Activated gamma-delta T cell (primary cell): ENCODE results near the gene POLE.
A peak's percentile ranks its signal among the peaks of the same experiment; 100 is the strongest.
"Not testable (repeated sequence)": the region's sequence is repeated elsewhere in the genome, so short reads cannot be mapped to it uniquely, and the experiment has no call there.

Experiments
- DNase-seq: peaks from one replicate; lab custom pipeline; 2025; lab: John Stamatoyannopoulos, UW

Gene POLE

DNA sequence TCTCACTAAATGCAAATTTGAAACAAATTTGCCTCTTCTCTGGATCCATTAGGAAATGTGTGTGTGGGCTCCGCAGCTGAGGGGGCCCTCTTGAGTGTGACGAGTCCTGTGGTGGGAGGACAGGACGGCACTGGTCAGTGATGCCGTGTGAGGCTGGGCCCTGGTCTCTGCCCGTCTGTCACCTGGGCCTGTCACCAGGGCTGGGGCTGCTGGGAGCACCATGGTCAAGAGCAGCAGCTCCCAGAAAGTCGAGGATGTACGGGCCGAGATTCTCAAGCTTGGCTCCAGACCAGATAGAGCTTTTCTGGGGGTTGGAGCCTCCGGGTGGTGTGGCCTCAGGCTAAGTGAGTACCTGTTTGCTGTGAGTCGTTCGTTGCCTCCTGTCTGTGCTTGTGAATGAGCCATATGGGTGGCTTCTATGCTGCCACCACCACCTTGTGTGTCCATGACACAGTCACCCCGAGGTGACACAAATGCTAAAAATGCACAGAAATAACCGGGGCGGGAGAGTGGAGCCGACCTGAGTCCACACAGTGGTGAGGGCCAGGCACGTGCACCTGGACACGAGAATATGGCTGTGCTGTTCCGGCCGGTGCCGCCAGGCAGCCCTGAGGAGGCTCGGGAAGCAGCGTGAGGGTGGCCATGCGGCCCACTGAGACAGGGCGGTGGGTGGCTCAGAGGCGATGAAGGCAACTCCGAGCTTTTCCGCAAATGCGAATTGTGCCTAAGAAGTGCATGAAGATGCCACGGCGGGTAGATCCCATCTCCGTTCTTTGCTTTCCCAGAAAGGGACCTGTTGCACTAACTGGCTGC, 32.2 kb upstream of the POLE start:
- DNase-seq: no peak

DNA sequence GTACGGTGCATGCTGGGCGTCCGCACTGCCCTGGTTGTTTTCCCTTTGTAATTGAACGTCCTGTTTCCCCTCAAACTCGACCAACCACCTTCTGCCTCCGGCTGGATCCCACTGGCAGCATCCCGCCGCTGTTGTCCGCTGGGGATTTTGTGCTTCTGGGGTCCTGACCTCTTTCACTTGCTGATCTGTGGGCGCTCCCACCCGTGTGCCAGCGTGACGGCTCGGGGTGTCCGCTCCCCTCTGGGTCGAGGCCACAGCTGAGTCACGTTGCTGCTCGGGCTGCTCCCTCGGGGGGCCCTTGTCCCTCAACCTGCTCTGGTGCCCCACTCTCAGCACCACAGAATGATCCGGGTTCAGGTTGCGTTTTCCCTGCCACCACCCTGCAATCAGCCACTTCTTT, 31.5 kb upstream of the POLE start:
- no peak for DNase-seq

DNA sequence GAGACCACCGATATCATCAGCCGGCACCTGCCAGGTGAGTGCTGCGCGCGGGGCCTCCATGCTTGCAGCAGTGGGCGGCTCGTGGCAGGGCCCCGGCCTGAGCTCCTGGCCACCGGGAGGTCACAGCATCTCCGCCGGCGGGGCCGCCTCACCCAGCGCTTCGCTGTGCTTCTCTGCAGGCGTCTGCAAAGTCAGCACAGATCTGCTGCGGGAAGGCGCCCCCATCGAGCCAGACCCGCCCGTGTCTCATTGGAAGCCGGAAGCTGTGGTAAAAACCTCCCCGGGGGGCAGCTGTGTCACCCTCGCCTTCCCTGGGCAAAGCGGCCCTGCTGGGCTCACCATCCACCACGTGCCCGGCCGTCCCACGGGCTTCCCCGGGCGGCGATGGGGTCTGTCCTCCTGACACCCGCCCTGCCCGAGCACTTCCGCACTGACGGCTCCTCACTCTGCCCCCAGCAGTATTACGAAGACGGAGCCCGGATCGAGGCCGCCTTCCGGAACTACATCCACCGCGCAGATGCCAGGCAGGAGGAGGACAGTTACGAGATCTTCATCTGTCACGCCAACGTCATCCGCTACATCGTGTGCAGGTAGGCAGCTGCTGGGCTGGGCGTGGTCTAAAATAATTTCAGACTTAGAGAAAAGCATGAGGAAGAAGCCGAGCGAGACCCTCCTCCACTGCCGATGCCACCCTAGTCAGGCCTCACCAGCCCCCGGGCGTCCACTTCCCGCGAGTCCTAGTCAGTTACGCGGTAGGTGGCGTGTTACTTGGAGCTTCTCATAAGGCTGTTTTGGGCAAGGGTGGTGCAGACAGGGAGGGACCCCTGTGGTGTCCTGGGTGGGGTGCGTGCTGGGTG, 30.6 kb upstream of the POLE start:
- DNase-seq: no peak

DNA sequence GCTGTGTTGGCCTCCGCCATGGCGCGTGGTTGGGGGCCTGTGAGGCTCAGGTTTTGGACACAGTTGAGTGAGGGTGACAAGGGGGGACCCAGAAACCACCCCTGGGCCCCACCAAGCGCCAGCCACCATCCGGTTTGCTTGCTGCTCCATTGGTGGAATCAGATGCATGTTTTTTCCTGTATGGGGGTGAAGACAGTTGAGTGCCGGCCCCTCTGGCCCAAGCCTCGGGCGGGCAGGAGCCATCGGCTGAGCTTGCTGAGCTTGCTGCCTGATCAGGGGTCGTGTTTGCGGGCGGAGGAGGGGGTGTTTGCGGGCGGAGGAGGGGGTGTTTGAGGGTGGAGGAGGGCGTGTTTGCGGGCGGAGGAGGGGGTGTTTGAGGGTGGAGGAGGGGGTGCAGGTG, 29.9 kb upstream of the POLE start:
- DNase-seq: no peak

DNA sequence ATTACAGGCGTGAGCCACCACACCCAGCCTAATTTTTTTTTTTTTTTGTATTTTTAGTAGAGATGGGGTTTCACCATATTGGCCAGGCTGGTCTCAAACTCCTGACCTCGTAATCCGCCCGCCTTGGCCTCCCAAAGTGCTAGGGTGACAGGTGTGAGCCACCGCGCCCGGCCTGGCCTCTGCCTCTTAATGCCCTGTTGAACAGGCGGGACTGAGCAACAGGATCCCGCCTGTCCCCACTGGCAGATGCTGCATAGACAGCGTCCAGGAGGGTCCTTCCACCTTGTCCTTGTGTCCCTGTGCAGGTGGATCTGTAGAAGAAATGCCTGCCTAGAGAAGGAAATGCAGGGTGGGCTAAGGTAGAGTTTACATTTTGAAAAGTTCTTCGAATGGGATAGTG, 29.2 kb upstream of the POLE start:
- DNase-seq: no peak

DNA sequence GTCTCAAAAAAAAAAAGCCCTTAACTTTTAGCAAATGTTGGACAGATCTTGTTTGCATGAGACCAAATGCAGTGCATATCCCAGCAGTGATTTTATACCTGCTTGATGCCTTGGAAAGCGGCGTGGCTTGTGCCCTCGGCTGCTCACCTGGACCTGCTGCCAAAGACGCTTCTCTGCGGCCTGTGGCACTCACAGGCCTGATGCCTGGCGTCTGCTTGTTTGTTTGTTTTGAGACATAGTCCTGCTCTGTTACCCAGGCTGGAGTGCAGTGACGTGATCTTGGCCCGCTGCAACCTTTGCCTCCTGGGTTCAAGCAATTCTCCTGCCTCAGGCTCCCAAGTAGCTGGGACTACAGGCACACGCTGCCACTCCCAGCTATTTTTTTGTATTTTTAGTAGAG, 28.7 kb upstream of the POLE start:
- no peak for DNase-seq

DNA sequence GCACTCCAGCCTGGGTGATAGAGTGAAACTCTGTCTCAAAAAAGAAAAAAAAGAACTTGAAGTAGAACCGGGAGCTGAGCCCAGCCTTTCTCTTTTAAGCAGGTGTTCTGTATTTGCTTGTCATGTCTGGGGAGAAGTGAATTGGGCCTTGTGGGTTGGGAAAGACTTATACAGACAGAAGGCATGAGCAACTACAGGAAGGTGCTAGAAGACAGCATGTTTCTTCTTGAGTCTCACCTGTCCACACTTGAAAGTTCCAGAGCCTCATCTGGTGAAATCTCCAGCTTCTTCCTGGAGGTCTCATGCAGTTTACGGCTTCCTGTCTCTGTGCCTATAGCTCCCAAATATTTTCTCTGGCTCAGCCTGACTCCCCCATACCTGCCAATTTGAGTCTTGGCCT, 26.0 kb upstream of the POLE start:
- no peak for DNase-seq

DNA sequence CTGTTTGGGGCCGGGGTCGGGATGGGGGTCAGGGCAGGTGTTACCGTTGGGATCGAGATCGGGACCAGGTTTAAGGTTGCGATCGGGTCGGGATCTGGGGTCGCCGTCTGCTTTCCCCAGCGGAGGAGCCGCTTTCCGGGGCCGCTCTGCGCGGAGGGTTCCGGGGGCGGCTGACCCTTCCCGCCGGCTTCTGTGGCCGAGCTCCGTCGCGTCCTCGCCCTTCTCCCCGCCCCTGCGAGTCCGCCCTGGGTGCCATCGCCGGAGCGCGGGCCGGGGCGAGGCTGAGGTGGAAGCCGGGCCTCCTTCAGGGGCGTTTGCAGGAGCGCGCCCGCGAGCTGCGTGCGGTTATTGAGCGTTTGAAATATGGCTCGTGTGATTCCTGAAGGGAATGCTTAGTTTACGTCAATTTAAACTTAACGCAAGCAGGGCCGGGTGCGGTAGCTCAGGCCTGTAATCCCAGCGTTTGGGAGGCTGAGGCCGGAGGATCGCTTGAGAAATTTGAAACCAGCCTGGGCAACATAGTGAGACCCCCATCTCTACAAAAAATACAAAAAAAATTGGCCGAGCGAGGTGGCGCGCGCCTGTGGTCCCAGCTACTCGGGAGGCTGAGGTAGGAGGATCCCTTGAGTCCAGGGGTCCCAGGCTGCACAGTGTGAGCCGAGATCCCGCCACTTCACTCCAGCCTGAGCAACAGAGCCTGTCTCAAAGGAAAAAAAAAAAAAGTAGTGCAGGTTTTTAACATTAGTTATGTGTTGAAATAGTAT, 24.1 kb upstream of the POLE start:
- no peak for DNase-seq

DNA sequence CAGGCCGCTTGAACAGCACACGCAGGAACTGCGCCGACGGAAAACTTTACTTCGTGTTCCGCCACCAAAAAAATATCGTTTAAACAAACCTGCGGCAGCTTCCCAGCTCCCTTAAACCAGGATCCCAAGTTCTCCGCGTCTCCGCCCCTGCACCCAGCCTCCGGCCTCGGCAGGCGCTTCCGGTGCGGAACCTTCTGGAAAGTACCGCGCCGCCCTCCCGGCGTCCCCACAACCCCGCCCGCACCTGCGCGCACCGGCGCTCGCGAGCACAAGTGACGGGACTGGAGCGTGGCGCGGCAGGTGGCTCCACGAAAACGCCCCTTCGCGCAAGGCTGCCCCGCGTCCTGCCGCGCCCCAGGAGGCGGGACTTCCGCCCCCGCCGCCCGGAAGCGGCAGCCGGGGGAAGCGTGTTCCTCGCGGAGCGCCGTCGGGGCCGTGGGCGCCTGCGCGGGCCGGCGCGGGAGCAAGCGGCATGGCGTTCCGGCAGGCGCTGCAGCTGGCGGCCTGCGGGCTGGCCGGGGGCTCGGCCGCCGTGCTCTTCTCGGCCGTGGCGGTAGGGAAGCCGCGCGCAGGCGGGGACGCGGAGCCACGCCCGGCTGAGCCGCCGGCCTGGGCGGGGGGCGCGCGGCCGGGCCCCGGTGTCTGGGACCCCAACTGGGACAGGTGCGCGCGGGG, 23.4 kb upstream of the POLE start, which contains the start of gene PGAM5:
PGAM5 (plus strand) TSS at position 438 of the 675 bp plus-strand sequence; CDS start at position 473, 35 bp downstream.
- peak; percentile 92 for DNase-seq

DNA sequence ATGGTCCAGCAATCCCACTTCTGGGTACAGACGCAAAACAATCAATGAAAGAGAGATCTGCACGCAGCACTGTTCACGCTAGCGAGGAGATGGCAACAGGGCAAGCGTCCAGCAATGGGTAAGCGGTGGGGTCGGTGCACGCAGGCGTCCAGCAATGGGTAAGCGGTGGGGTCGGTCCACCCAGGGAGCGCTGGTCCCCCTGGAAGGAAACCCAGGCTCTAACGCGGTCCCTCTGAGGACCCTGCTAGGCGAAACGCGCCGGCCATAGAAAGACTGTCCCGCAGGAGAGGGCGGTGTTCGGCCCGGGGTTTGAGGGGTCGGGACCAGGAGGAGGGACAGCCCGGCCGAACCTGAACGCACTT, 22.9 kb upstream of the POLE start:
- no peak for DNase-seq

DNA sequence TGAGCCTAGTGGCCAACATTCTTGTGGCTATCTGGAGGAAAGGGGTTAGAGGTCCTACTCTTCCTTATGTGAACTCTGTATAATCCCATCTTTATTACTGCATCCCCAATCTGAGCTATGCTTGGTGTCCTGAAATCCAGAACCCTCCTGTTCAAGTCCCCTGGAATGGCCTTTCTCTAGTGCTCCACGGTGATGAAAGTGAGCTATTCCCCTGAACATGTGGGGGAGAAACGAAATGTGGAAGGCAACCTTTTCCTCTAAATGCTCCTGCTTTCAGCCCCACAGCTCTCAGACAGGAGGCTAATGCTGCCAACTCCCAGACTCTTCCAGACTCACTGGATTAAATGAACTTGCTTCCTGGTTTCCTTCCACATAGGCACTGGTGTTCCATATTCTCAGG, 21.0 kb upstream of the POLE start:
- DNase-seq: no peak

DNA sequence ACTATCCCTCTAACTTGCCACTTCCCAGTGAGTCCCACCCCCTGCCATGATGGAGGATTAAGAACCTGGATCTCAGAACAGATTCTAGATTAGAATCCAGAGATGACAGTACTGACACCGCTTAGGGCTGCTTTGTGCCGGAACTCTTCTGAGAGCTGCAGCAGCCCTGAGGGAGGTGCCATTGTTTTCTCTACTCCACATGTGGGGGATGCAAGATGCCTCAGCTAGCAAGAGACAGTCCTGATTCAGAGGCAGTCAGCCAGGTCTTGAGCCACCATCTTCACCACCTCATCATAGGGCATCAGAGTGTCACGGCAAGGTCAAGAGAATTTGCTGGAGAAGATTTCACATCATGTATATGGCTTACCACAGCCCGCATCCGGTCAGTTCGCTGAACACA, 20.1 kb upstream of the POLE start:
- DNase-seq: no peak

DNA sequence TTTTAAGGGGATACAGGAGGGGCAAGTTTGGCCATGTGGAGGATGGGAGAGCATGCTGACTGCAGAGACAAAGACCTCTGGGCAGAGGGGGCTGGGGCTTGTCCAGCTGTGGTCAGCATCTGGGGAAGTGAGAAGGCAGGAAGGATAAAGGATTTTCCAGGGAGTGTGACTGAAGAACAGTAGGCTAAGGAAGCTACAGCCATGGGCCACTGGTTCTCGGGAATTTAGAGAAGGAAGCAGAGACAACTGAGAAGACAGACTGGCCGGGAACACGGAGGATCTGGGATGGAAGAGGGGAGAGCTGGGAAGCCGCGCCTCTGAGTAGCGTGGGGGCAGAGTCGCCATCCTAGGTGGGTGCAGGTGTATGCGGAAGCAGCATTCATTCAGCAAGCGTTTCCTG, 16.5 kb upstream of the POLE start:
- no peak for DNase-seq

DNA sequence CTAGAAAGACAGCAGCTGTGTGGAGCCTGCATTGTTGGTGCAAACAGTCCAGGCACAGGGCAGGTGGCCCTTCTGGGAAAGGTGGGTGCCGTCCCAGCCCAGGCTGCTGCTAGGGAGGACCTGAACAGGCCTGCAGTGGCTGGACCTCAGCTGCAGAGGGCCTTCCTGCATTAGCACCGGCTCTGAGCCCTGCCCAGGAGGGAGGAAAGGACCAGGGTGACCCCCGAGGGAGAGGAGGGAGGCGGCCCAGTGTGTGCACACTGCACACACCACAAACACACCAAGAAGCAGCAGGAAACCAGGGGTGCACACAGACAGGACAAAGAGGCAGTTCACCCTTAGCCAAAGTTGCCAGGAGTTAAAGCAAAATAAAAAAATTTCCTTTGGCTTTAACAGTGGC, 15.5 kb upstream of the POLE start:
- DNase-seq: no peak

DNA sequence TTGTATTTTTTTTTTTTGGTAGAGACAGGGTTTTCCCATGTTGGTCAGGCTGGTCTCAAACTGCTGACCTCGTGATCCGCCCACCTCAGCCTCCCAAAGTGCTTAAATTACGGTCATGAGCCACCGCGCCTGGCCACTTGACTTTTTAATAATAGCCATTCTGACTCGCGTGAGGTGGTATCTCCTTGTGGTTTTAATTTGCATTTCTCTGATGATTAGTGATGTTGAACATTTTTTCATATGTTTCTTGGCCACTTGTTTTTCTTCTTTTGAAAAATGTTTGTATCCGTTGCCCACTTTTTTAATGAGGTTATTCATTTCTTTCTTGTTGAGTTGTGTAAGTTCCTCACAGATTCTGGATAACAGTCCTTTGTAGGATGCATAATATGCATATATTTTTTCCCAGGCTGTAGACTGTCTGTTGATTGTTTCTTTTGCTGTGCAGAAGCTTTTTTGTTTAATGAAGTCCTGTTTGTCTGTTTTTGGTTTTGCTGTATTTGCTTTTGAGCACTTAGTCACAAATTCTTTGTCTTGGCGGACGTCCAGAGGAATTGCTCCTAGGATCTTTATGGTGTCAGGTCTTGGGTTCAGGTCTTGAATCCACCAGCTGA, 13.2 kb upstream of the POLE start:
- no peak for DNase-seq

DNA sequence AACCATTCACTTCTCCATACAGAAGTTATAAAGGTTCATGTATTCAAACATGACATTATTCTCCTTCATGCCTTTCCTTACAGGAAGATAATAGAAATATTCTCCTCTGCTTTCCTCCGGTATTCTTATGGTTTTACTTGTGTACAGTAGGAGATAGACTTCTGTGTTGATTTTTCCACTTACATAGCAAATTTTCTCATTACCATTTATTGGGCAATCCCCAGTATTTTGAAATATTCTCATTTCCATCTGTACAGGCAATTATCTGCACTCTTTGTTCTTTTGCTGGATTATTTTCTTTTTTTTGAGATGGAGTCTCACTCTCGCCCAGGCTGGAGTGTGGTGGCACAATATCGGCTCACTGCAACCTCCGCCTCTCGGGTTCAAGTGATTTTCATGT, 11.2 kb upstream of the POLE start:
- no peak for DNase-seq

DNA sequence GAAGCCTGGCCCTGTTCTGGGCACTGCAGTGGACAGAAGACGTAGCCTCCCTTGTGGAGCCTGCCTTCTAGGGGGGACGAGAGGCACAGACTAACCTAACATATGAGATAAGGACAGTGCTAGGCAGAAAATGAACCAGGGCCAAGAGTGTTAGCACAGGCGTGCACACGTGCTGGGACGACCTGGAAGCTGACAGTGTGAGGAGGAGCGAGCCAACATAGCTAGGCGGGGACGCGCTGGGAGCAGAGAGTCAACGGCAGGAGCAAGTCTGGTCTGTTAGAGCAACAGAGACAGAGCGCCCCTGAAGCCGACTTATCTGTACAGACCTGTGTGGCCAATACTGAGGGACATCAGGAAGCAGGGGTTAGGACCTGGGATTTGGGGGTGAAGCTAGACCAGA, 8.3 kb upstream of the POLE start:
- no peak for DNase-seq

DNA sequence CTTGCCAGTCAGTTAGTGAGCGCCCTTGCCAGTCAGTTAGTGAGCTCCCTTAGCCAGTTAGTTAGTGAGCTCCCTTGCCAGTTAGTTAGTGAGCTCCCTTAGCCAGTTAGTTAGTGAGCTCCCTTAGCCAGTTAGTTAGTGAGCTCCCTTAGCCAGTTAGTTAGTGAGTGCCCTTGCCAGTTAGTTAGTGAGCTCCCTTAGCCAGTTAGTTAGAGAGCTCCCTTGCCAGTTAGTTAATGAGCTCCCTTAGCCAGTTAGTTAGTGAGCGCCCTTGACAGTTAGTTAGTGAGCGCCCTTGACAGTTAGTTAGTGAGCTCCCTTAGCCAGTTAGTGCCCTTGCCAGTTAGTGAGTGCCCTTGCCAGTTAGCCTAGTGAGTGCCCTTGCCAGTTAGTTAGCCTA, 7.7 kb upstream of the POLE start:
- DNase-seq: not testable (repeated sequence)

DNA sequence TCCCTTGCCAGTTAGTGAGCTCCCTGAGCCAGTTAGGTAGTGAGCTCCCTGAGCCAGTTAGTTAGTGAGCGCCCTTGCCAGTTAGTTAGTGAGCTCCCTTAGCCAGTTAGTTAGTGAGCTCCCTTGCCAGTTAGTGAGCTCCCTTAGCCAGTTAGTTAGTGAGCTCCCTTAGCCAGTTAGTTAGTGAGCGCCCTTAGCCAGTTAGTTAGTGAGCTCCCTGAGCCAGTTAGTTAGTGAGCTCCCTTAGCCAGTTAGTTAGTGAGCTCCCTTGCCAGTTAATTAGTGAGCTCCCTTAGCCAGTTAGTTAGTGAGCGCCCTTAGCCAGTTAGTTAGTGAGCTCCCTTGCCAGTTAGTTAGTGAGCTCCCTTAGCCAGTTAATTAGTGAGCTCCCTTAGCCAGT, 4.9 kb upstream of the POLE start:
- DNase-seq: not testable (repeated sequence)

DNA sequence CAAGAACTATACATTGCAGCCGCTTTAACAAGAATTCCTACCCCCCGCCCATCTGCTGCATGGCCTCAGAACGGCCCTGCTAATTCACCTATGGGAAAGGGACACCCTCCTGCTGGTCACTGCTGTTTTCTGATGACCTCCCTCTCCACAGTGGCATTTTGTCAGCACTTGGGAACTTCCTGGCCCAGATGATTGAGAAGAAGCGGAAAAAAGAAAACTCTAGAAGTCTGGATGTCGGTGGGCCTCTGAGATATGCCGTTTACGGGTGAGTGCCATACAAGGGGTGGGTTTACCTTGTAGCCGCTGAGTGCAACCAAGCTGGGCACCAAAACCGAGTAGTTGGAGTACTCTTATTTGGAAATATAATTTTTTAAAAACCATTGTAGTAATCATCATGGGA, 3.0 kb upstream of the POLE start:
- no peak for DNase-seq

DNA sequence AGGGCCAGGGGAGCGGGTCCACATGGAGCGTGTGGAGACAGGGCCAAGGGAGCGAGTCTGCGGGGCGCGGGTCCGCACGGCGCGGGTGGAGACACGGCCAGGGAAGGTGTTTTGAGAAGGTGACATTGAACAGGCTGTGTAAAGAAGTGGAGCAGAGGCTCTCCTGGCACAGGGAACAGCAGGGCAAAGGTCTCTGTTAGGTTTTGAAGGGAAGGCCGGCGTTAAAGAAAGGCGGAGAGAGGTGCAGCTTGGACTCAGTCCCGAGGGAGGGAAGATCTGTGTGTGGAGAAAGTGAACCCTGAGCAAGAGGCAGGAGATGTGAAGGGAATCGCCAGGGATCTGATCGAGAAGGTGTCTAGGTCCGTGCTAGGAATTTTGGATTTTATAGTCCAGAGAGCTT, 2.1 kb upstream of the POLE start:
- no peak for DNase-seq

DNA sequence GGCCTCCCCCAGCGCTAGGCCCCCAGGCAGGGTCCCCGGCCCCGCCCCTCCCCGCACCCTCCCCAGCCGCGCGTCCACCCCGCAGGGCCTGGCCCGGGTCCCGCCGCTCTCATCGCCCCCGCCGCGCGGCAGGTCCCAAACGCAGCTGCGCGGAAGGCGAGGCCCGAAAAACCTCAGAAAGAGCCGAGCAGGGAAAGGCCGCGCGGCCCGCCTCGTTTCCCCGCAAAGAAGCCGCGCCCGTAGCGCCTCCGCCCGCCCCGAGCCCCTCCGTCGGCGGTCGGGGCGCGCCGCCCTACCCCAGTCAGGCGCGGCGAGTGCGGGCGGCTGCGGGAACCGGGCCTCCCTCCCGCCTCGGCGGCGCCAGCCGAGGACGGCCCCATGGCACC, 324 bp downstream of the POLE start:
- DNase-seq: no peak
